Chondrocyte (in vitro differentiated cells): ENCODE results near the gene CRYBB3. TPM values are rescaled to one million over a fixed set of nuclear protein-coding genes. Genes with fewer than 3 reads are reported as not detected.

ENCODE experiments used
- DNase-seq: peaks from one replicate; pipeline ENCODE4 v3.0.0; 2021; ENCODE audit warnings: mixed read lengths, low spot score
- H3K27ac Mint-ChIP-seq: one replicate; pipeline ENCODE4 v1.8.0; 2021; ENCODE audit warnings: mild to moderate bottlenecking, moderate library complexity, mixed read lengths; ENCODE audit not compliant: unreplicated experiment
- H3K27me3 Mint-ChIP-seq: 2 replicates; pipeline ENCODE4 v1.8.0; 2021; ENCODE audit warnings: low read depth, mixed read lengths
- H3K36me3 Mint-ChIP-seq: 2 replicates; pipeline ENCODE4 v1.8.0; 2021; ENCODE audit warnings: low read depth, mixed read lengths
- H3K4me1 Mint-ChIP-seq: 2 replicates; pipeline ENCODE4 v1.8.0; 2021; ENCODE audit warnings: low read depth, mild to moderate bottlenecking, mixed read lengths
- H3K4me3 Mint-ChIP-seq: one replicate; pipeline ENCODE4 v1.8.0; 2021; ENCODE audit warnings: mild to moderate bottlenecking, moderate library complexity, mixed read lengths; ENCODE audit not compliant: unreplicated experiment
- H3K9me3 Mint-ChIP-seq: 2 replicates; pipeline ENCODE4 v1.8.0; 2021; ENCODE audit warnings: low read depth, mixed read lengths
- total RNA-seq: library from RNA; stranded (reverse); gene quantifications from 3 replicates; pipeline ENCODE4 v1.2.1, GENCODE V29; 2021
- TF ChIP-seq, protein P1 (sequence below): fragments of 200-600 bp; sonication (generic); IDR thresholded peaks from 2 replicates; pipeline ENCODE4 v1.5.0; 2021; ENCODE audit warnings: antibody characterized with exemption, mild to moderate bottlenecking, moderate library complexity

Gene CRYBB3
- total RNA-seq, 1 donor from 2014 or later = not detected

DNA sequence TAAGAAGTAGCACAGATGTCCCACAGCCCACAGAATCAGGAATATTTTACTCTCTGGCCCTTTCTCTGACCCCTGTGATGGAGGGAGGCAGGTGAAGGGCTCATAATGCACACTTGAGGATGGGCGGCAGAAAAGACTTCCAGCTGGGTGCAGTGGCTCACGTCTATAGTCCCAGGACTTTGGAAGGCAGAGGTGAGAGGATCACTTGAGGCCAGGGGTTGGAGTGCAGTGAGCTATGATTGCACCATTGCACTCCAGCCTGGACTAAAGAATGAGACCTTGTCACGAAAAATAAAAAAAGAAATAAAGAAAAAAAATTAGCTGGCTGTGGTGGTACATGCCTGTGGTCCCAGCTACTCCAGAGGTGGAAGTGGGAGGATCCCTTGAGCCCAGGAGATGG, 13.5 kb upstream of the CRYBB3 start:
- H3K27ac Mint-ChIP-seq = no peak overlapping the region
- peaks cover 4% of the 10 kb centered on the region for H3K4me1 Mint-ChIP-seq
- no peak overlapping the region for H3K4me3 Mint-ChIP-seq
- no peaks in the 10 kb centered on the region for H3K9me3 Mint-ChIP-seq
- DNase-seq = no peak
- TF ChIP-seq, protein P1, sequence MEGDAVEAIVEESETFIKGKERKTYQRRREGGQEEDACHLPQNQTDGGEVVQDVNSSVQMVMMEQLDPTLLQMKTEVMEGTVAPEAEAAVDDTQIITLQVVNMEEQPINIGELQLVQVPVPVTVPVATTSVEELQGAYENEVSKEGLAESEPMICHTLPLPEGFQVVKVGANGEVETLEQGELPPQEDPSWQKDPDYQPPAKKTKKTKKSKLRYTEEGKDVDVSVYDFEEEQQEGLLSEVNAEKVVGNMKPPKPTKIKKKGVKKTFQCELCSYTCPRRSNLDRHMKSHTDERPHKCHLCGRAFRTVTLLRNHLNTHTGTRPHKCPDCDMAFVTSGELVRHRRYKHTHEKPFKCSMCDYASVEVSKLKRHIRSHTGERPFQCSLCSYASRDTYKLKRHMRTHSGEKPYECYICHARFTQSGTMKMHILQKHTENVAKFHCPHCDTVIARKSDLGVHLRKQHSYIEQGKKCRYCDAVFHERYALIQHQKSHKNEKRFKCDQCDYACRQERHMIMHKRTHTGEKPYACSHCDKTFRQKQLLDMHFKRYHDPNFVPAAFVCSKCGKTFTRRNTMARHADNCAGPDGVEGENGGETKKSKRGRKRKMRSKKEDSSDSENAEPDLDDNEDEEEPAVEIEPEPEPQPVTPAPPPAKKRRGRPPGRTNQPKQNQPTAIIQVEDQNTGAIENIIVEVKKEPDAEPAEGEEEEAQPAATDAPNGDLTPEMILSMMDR = no peak
- H3K36me3 Mint-ChIP-seq = peaks cover 40% of the 10 kb centered on the region
- H3K27me3 Mint-ChIP-seq = no peaks in the 10 kb centered on the region

DNA sequence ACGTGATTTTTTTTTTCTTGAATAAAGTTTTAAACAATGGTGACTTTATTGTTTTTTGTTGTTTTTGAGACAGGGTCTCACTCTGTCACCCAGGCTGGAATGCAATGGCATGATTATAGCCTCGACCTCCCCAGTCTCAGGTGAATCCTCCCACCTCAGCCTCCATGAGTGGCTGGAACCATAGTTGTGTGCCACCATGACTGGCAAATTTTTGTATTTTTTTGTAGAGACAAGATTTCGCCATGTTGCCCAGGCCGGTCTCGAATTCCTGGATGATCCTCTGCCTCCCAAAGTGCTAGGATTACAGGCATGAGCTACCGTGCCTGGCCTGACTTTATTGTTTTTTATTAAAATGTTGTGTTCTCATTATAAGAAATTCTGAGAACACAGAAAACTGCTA, 12.2 kb upstream of the CRYBB3 start:
- Mint-ChIP-seq H3K9me3 (no peaks in the 10 kb centered on the region), H3K27me3 (no peaks in the 10 kb centered on the region), H3K36me3 (peaks cover 39% of the 10 kb centered on the region), H3K27ac (no peak overlapping the region), H3K4me1 (peaks cover under 1% of the 10 kb centered on the region), H3K4me3 (no peak overlapping the region)
- no peak for DNase-seq
- TF ChIP-seq, protein P1 = no peak

DNA sequence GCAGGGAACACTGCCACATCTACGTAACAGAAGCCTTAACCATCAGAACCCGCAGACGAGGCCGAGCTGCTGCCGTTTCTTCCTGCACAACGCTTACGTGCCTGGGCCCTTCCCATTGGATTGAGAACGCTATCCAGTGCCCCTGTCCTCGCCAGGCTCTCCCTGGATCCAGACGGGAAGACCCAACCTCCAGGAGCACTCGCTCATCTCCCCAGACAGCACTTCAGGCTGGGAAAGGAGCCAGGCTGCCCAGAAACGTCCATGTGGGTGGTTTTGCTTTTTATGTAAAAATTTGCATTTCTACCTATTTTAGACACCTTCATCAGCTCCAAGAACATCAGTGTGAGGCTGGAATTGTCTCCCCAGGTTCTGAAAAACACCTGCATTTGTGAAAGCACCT, 7.3 kb upstream of the CRYBB3 start:
- no peaks in the 10 kb centered on the region for H3K9me3 Mint-ChIP-seq
- H3K27ac Mint-ChIP-seq = no peak overlapping the region
- DNase-seq = no peak
- H3K4me3 Mint-ChIP-seq = no peak overlapping the region
- H3K4me1 Mint-ChIP-seq = no peaks in the 10 kb centered on the region
- TF ChIP-seq, protein P1 = no peak
- H3K36me3 Mint-ChIP-seq = peaks cover 36% of the 10 kb centered on the region
- H3K27me3 Mint-ChIP-seq = no peaks in the 10 kb centered on the region

- Mint-ChIP-seq H3K27me3 (no peaks in the 10 kb centered on the region), H3K9me3 (no peaks in the 10 kb centered on the region)
Measured at GRCh38 chr22:25193130-25193529, 6.5 kb upstream of the CRYBB3 start.

DNA sequence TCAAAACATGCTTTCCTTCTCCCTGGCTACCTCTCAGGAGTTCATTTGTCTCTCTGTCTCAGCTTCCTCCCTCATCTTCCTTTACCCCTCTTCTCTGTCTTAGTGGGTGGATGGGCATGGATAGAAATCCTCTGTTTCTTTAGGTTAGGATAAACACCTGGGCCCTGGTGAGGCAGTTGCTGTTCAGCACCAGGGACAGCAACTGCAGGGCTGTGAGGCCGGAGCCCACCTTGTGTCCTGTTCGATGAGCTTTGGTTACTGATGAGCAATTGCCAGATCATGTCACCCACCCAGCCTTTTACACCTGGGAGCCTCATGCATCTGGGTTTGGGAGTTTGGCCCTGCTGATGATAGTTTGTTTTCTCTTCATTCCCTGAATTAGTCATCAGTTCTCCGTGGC, 6.1 kb upstream of the CRYBB3 start:
- no peak overlapping the region for H3K4me3 Mint-ChIP-seq
- DNase-seq = no peak
- H3K27me3 Mint-ChIP-seq = no peaks in the 10 kb centered on the region
- H3K27ac Mint-ChIP-seq = no peak overlapping the region
- H3K9me3 Mint-ChIP-seq = no peaks in the 10 kb centered on the region
- TF ChIP-seq, protein P1 = no peak
- peaks cover 40% of the 10 kb centered on the region for H3K36me3 Mint-ChIP-seq
- H3K4me1 Mint-ChIP-seq = no peaks in the 10 kb centered on the region

More at GRCh38 chr22:25193130-25193529, 6.5 kb upstream of the CRYBB3 start:
- no peak overlapping the region for H3K27ac Mint-ChIP-seq
- DNase-seq = no peak
- H3K36me3 Mint-ChIP-seq = peaks cover 39% of the 10 kb centered on the region
- TF ChIP-seq, protein P1 = no peak
- H3K4me1 Mint-ChIP-seq = no peaks in the 10 kb centered on the region
- H3K4me3 Mint-ChIP-seq = no peak overlapping the region
